Ureter (tissue), 1 donor: ENCODE measurements around the gene ZNF750. TPM values are rescaled to one million over a fixed set of nuclear protein-coding genes. Genes with fewer than 3 reads are reported as not detected.
"Not testable (repeated sequence)": the region's sequence is repeated elsewhere in the genome, so short reads cannot be mapped to it uniquely, and the experiment has no call there.

Experiments used
- DNase-seq: peaks from one replicate; pipeline ENCODE4 v3.0.0-alpha.2; 2020; ENCODE audit warnings: low spot score
- total RNA-seq: library from RNA; stranded (reverse); gene quantifications from one replicate; pipeline ENCODE4 v1.2.4, GENCODE V29; 2023
- donor health status: DM: yes; HTN: yes; CAD: no.

Gene ZNF750
- total RNA-seq, 1 donor from 2014 or later = 19.3 TPM

- DNase-seq = peak; percentile 63
Observed at GRCh38 chr17:82793974-82794630, 45.7 kb downstream of the ZNF750 start.

- DNase-seq = no peak
Observed at GRCh38 chr17:82791532-82791931, 48.3 kb downstream of the ZNF750 start.

DNA sequence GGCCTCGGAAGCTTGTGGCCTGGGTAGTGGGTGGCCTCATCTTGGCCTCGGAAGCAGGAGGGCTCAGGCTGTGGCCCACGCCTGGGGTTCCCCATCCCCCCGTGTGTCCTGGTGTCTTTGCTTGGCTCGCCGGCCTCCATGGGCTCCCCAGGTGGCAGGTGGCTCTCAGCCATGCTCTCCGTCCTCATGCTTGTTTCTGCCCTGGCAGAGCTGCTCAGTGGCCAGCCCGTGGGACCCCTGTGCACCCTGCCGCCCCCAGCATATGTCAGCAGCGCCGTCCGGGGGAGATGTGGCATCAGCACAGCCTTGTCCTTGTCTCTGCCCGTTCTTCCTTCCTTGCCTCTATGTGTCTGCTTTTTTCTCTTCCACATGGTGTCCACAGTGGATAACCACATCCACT lies 49.4 kb downstream of the ZNF750 start:
- DNase-seq = no peak

- no peak for DNase-seq
Observed at GRCh38 chr17:82789806-82790205, 50.0 kb downstream of the ZNF750 start.

DNA sequence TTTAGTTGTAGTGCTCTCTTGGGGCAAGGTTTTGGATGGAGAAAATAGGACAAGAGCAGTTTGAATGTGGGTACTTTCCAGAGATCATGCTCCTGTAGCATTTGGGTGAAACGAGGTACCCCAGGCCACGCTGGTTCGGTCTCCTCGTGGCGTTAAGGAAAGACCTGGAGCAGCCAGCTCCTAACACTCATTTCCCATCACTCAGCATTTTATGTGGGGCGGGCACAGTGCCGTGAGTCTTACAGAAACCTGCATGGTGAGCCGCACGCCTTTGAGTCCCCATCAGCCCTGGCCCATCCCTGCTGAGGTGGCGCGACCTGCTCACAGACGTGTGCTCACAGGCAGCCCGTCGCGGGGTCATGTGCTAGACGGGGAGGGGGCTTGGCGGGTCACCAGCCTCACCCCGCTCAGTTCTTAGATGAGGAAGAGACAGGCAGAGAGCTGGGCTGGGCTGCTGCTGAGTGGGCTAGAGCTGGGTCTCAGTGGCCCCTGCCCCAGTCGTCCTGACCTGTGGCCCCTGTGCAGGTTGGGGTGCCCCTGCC lies 50.7 kb downstream of the ZNF750 start:
- peak; percentile 69 for DNase-seq

DNA sequence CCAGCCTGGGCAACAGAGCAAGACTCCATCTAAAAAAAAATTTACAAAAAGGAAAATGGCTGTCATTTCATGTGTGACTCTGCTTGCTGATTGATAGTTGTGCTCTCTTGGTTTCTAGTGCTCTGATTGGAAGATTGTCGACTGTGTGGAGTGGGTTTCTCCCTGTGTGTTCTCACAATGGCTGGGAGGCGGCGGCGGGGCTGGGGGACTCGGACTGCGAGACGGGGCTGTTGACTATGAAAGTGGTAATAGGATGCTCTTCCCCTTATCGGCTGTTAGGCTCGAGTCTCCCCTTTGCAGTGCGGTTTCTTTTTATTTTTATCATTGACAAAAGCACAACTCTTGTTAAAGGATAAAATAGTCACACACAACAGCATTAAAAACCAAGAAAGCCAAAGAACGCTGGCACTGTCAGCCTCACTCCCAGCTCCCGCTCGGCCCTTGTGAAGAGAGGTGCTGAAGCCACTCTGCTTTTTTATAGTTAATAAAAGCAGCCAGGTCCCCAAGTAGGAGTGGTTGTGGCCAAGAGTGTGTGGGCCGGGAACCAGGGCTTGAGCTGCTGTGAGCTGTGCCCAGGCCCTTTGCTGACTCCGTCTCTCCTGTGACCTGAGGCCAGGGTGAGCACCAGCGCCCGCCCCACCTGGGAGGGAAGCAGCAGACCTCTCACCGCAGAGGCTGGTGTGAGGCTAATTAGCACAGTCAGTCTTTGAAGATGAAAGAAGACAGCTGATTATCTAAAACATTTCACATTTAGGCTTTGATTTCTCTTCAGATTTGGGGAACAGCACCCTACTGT lies 51.4 kb downstream of the ZNF750 start:
- DNase-seq = no peak

DNA sequence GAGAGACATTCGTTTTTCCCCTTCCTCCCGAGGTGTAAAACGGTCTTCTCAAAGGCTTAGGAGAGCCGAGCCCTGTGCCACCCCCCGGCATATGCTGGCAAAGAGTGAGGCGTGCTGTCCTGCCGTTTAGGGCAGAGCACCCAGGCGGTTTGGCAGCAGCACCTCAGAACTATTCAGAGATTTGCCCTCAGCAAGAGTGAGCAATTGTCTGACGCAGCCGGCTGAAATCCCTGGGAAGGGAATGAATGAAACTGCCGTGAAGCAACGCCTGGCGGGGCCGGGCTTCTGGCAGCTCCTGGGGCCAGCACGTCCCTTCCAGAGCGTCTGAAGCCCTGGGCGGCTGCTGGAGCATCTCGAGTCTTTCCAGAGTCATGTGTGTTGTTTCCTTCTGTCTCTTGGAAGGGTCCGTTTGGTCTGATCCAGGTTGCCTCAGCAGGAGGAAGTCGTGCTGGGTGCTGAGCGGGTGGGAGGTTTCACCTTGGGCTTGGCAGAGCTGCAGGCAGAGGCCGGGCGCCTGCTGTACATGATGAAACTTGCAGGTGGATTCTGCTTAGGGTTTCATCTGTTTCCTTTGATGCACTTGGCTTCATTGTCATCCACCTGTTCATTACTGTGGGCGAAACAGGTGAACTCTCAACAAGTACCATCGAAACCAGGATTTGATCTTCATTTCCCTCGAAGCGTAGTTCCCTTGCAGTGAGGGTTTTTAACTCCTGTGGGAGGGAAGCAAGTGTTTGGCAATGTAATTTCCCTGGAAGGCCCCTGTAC lies 52.6 kb downstream of the ZNF750 start:
- no peak for DNase-seq

- no peak for DNase-seq
Observed at GRCh38 chr17:82786427-82786826, 53.4 kb downstream of the ZNF750 start.

- DNase-seq = not testable (repeated sequence)
Observed at GRCh38 chr17:82785581-82785980, 54.2 kb downstream of the ZNF750 start.

DNA sequence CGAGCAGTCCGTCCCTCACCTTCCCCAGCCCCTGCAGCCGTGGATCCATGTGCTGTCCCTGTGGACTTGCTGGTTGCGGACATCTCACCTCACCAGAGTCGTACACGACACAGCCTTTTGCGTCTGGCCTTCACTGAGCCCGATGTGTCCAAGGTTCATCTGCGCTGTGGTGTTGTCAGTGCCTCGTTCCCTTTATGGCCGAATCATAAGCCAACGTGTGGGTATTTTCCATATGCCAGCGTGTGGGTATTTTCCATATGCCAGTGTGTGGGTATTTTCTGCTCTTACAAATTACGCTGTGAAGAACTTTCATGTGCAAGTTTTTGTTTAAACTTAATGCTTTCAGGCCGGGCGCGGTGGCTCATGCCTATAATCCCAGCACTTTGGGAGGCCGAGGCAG lies 56.3 kb downstream of the ZNF750 start:
- no peak for DNase-seq

GRCh38 chr17:82782657-82783207 lies 57.1 kb downstream of the ZNF750 start:
- DNase-seq = no peak

DNA sequence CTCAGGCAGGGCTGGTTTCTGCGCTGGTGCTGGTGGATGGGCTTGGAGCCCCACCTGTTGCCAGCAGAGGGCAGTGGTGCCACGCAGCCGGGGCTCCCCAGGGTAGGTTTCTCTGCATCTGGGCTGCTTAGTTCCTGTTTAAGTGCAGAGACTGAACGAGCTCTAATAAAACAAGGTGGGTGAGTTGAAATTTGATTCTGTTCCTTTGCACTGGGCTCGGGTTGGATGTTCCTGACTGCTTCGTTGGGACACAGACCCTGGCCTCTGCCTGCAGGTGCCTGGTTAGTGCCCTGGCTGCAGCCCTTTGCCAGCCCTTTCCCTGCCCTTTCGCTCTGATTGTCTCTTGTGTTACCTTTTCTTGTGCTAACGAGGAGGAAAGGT lies 57.9 kb downstream of the ZNF750 start:
- peak; percentile 90 for DNase-seq

GRCh38 chr17:82780971-82781893 lies 58.6 kb downstream of the ZNF750 start:
- DNase-seq = no peak

DNA sequence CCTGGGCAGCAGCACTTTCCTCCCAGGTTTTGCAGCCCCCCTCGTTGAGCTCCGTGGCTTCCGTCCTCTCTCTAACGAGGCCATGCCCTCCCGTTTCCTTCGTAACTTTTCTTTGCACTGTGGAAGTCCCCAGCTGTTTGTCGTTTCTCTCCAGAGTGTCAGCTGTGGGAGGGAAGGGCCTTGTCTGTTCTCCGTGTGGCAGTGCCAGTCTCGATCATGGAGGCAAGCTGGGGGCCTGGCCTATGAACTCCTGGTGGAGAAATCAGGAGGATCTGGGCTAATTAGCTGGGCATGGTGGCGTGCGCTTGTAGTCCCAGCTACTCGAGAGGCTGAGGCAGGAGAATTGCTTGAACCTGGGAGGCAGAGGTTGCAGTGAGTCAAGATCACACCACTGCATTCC lies 59.6 kb downstream of the ZNF750 start:
- DNase-seq = no peak

DNA sequence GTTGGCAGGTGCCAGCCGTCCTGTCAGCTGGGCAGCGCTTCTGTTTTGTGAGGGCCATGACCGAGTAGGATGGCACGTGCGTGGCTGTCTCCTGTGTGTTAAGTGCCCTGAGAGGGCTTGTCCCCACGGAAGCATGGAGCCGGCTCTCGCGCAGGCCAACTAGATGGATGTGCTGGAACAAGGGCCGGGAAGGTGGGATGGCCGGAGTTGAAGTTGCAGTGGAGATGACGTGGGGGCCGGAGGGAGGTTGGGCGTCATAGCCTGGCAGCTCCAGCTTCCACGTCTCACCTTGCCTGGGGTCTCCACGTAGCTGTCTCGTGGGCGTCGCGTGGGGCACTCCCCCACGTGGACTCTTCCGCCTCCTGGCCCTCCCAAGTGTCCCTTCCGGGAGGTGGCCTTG lies 60.3 kb downstream of the ZNF750 start:
- DNase-seq = no peak

Other genes starting within 250 kb of the ZNF750 start
- gene WDR45B, start 191.6 kb downstream of the ZNF750 start, total RNA-seq = 96.0 TPM
- gene RAB40B, start 141.3 kb downstream of the ZNF750 start, total RNA-seq = 18.9 TPM
- gene FN3KRP, start 123.3 kb downstream of the ZNF750 start, total RNA-seq = 25.7 TPM
- 27.0 TPM for gene FN3K, start 104.4 kb downstream of the ZNF750 start, total RNA-seq
- 122 TPM for gene TBCD, start 88.0 kb downstream of the ZNF750 start, total RNA-seq
- 74.4 TPM for gene METRNL, start 239.6 kb upstream of the ZNF750 start, total RNA-seq